B cell (primary cell): ENCODE measurements around the gene C9orf152. TPM values are rescaled to one million over a fixed set of nuclear protein-coding genes. Genes with fewer than 3 reads are reported as not detected.

Experiments used
- ATAC-seq: fragments of 200-7000 bp; cut with Tn5 transposase; one replicate; pipeline ENCODE4 v1.10.0; 2021; ENCODE audit warnings: low read depth, mild to moderate bottlenecking, moderate number of reproducible peaks, moderate library complexity
- CTCF ChIA-PET: fragments of 350-600 bp; sonication (Branson Sonifier 250); formaldehyde crosslinking; loops from one replicate; lab custom pipeline; 2021; ENCODE audit warnings: antibody characterized with exemption, inconsistent platforms; lab: Charles Lee
- POLR2A ChIA-PET: fragments of 350-600 bp; sonication (Branson Sonifier 250); formaldehyde crosslinking; loops from one replicate; lab custom pipeline; 2021; ENCODE audit warnings: antibody characterized with exemption; lab: Charles Lee
- DNase-seq: peaks from one replicate; pipeline ENCODE4 v3.0.0; 2013
- H2AFZ ChIP-seq: 2 replicates; pipeline ENCODE4 v1.6.1; 2012; ENCODE audit warnings: mild to moderate bottlenecking, low read depth, low read length; ENCODE audit not compliant: insufficient read depth, poor library complexity, severe bottlenecking
- H3K27ac ChIP-seq, 2 donors: 1 replicate in 1 of 2; 2 replicates in 1 of 2; pipeline ENCODE4 v1.5.1; 2012 to 2013; ENCODE audit warnings: low read length in 2 of 2, mild to moderate bottlenecking in 2 of 2, moderate library complexity in 1 of 2
- H3K27me3 ChIP-seq, 4 experiments: fragments of 200-600 bp in 1 of 4; sonication (generic) in 1 of 4; replicated peaks in 1 of 4; 1 replicate in 2 of 4; 2 replicates in 2 of 4; pipeline versions ENCODE4 v1.6.1 to v1.7.0; 2013 to 2016; ENCODE audit warnings: low read length in 3 of 4, mild to moderate bottlenecking in 2 of 4, mixed read lengths in 1 of 4, moderate library complexity in 1 of 4; ENCODE audit not compliant: insufficient read depth in 4 of 4, control insufficient read depth in 3 of 4; ENCODE audit errors: control extremely low read depth in 1 of 4
- H3K36me3 ChIP-seq, 2 experiments: replicated peaks in 1 of 2; 1 replicate in 1 of 2; 2 replicates in 1 of 2; pipeline versions ENCODE4 v1.6.1 to v1.7.1; 2013; ENCODE audit warnings: low read length in 1 of 2; ENCODE audit not compliant: insufficient read depth in 2 of 2, control insufficient read depth in 1 of 2; ENCODE audit errors: control extremely low read depth in 1 of 2, extremely low read depth in 1 of 2
- H3K4me1 ChIP-seq, 2 donors: fragments of 200-600 bp in 1 of 2; sonication (generic) in 1 of 2; 1 replicate in 1 of 2; 2 replicates in 1 of 2; pipeline versions ENCODE4 v1.5.1 to v1.6.1; 2013 to 2017; ENCODE audit warnings: low read length in 2 of 2; ENCODE audit not compliant: control insufficient read depth in 2 of 2, insufficient read depth in 2 of 2
- H3K4me2 ChIP-seq: replicated peaks from 2 replicates; pipeline ENCODE3; 2012; ENCODE audit warnings: mild to moderate bottlenecking, low read depth, low read length; ENCODE audit not compliant: poor library complexity, severe bottlenecking
- H3K4me3 ChIP-seq, 5 experiments: fragments of 200-600 bp in 1 of 5; sonication (generic) in 1 of 5; 1 replicate in 3 of 5; 2 replicates in 2 of 5; pipeline versions ENCODE4 v1.5.1 to v1.7.0; 2011 to 2016; ENCODE audit warnings: low read length in 4 of 5, mild to moderate bottlenecking in 4 of 5, low read depth in 2 of 5, control low read depth in 1 of 5, moderate library complexity in 1 of 5; ENCODE audit not compliant: insufficient read depth in 1 of 5; ENCODE audit errors: control extremely low read depth in 1 of 5, extremely low read depth in 1 of 5
- H3K79me2 ChIP-seq: fragments of 200-600 bp; sonication (generic); one replicate; pipeline ENCODE4 v1.6.0; 2016; ENCODE audit warnings: low read length; ENCODE audit not compliant: control insufficient read depth, insufficient read depth
- H3K9ac ChIP-seq: fragments of 200-600 bp; sonication (generic); 2 replicates; pipeline ENCODE4 v1.6.1; 2017; ENCODE audit warnings: mild to moderate bottlenecking, low read length, moderate library complexity
- H3K9me3 ChIP-seq, 3 donors: one replicate each; pipeline versions ENCODE4 v1.6.1 to v1.7.1; 2013; ENCODE audit warnings: low read length in 2 of 3; ENCODE audit not compliant: control insufficient read depth in 2 of 3, insufficient read depth in 1 of 3; ENCODE audit errors: control extremely low read depth in 1 of 3
- H4K20me1 ChIP-seq: 2 replicates; pipeline ENCODE4 v1.6.0; 2012; ENCODE audit warnings: mild to moderate bottlenecking, low read length; ENCODE audit not compliant: insufficient read depth, control insufficient read depth, poor library complexity, severe bottlenecking
- H3K27ac Mint-ChIP-seq: one replicate; pipeline ENCODE4 v1.8.0; 2021; ENCODE audit warnings: mixed read lengths
- H3K27me3 Mint-ChIP-seq: one replicate; pipeline ENCODE4 v1.8.0; 2021; ENCODE audit warnings: mixed read lengths
- H3K4me1 Mint-ChIP-seq: one replicate; pipeline ENCODE4 v1.8.0; 2021; ENCODE audit warnings: mixed read lengths
- H3K4me3 Mint-ChIP-seq: one replicate; pipeline ENCODE4 v1.8.0; 2021; ENCODE audit warnings: mixed read lengths
- H3K9me3 Mint-ChIP-seq: one replicate; pipeline ENCODE4 v1.8.0; 2022; ENCODE audit warnings: mixed read lengths; ENCODE audit not compliant: insufficient read depth
- CTCF ChIP-seq: fragments of 200-600 bp; IDR thresholded peaks from one replicate; pipeline ENCODE4 v1.8.0; 2022; ENCODE audit warnings: antibody characterized with exemption, mild to moderate bottlenecking
- EZH2 ChIP-seq: IDR thresholded peaks from 2 replicates; pipeline ENCODE4 v1.6.1; 2012; ENCODE audit warnings: borderline replicate concordance, low read depth, mild to moderate bottlenecking, moderate library complexity, low read length; ENCODE audit not compliant: insufficient read depth, poor library complexity, severe bottlenecking
- WGBS: methylation state at CpG from one replicate; pipeline ENCODE4 v1.1.5; 2013; ENCODE audit warnings: missing lambda C conversion rate; ENCODE audit not compliant: insufficient coverage; 5-methylcytosine and 5-hydroxymethylcytosine counted together
- intact Hi-C: fragments of 100-400 bp; cut with micrococcal nuclease; formaldehyde crosslinking; loops from one replicate; pipeline ENCODE4 v1.10.0; 2022
- polyA plus RNA-seq: library from polyadenylated mRNA; depleted of rRNA; stranded (reverse); fragments of >200 nt; gene quantifications from 2 replicates; pipeline ENCODE4 v1.2.3, GENCODE V29; 2012
- total RNA-seq, 2 donors: library from RNA; stranded (reverse); fragments of 120-200 nt in 1 of 2; gene quantifications; 1 replicate in 1 of 2; 2 replicates in 1 of 2; pipeline versions ENCODE4 v1.2.3 to v1.2.4, GENCODE V29; 2013 to 2022

Gene C9orf152
- total and polyA plus RNA-seq, 2 donors (not counting 1 experiment from before 2014, with no cell fraction given): not detected

GRCh38 chr9:110168486-110168885 lies 39.5 kb downstream of the C9orf152 start:
- no peak overlapping the region for H3K4me3 ChIP-seq
- TF ChIP-seq CTCF (no peak), EZH2 (no peak)
- H3K27ac ChIP-seq: no peak overlapping the region
- H3K79me2 ChIP-seq: peaks cover 37% of the 10 kb centered on the region
- no peak overlapping the region for H3K27ac Mint-ChIP-seq
- no peak overlapping the region for H3K9ac ChIP-seq
- intact Hi-C loops: loop anchor here (10.0 kb wide), 1 partner anchor 86 kb away; the partner anchor contains the start of gene TXN
- no peaks in the 10 kb centered on the region for H3K9me3 Mint-ChIP-seq
- ATAC-seq: no peak
- H3K4me1 Mint-ChIP-seq: peaks cover 39% of the 10 kb centered on the region
- H3K4me3 Mint-ChIP-seq: no peak overlapping the region
- no peak overlapping the region for H2AFZ ChIP-seq
- peaks cover 0 to 9% (median 0%) of the 10 kb centered on the region in 3 donors for H3K9me3 ChIP-seq
- H3K4me1 ChIP-seq: no peaks in the 10 kb centered on the region
- WGBS: 100% methylated on average over 2 of the region's 5 CpGs
- peaks cover 2 to 61% of the 10 kb centered on the region in 2 experiments for H3K36me3 ChIP-seq
- no peaks in the 10 kb centered on the region for H3K27me3 Mint-ChIP-seq
- ChIA-PET POLR2A (no interaction called here), CTCF (no interaction called here)
- DNase-seq: no peak
- H3K4me2 ChIP-seq: no peak overlapping the region
- peaks cover 71% of the 10 kb centered on the region for H4K20me1 ChIP-seq
- H3K27me3 ChIP-seq: no peaks in the 10 kb centered on the region

DNA sequence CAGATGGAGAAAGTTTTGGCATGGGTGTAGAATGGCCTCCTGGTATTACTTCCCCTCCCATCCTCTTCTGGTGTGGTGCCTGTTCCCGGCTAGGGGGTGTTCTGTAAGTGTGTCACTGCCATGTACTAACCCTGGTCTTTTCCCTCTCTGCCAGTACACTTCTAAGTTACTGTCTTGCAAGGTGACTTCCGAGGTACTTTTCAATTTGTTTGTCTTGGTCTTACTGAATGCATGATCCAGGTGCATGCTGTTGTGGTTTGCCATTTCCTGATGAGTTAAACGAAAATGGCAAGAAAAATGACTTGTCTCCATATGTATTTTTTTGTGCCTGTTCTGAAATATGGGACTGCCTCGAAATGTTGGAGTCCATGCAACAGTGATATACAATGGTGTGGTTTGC lies 46.0 kb downstream of the C9orf152 start:
- DNase-seq (no peak), ATAC-seq (no peak)
- no peaks in the 10 kb centered on the region for H3K9me3 Mint-ChIP-seq
- peaks cover 77% of the 10 kb centered on the region for H3K4me1 Mint-ChIP-seq
- ChIA-PET POLR2A (no interaction called here), CTCF (interaction anchor here (0.5 kb wide), 1 partner anchor 259 kb away, joined by 5 read pairs; no protein-coding TSS in a partner anchor)
- Histone ChIP-seq H3K79me2 (peaks cover 95% of the 10 kb centered on the region), H3K36me3 (peaks cover 9 to 65% of the 10 kb centered on the region in 2 experiments), H3K4me3 (no peak overlapping the region), H3K27me3 (no peaks in the 10 kb centered on the region), H2AFZ (no peak overlapping the region), H3K4me1 (peaks cover 45 to 47% of the 10 kb centered on the region in 2 donors), H3K9ac (no peak overlapping the region), H4K20me1 (peaks cover 97% of the 10 kb centered on the region), H3K4me2 (peak overlapping the region; percentile 36), H3K9me3 (no peaks in the 10 kb centered on the region), H3K27ac (peak overlapping the region; percentile 1 to 61)
- peak overlapping the region; percentile 72 for H3K4me3 Mint-ChIP-seq
- H3K27me3 Mint-ChIP-seq: no peaks in the 10 kb centered on the region
- H3K27ac Mint-ChIP-seq: peak overlapping the region; percentile 39
- WGBS: 4% methylated on average over 3 of the region's 4 CpGs
- intact Hi-C loops: loop anchor here (10.0 kb wide), 1 partner anchor 93 kb away; the partner anchor contains the start of gene TXN
- TF ChIP-seq EZH2: no peak
- no peak for TF ChIP-seq CTCF
